ENCODE data around the gene ERCC1. TPM values are rescaled to one million over a fixed set of nuclear protein-coding genes. Genes with fewer than 3 reads are reported as not detected.

The ERCC1 gene
- total RNA-seq, result 48.5 TPM

GRCh38 chr19:45423589-45424190, at the start of gene ERCC1:
ERCC1 (minus strand) TSS chr19:45423917; CDS start chr19:45423374, 543 bp downstream.
- ATAC-seq, result peak; percentile 86

GRCh38 chr19:45473367-45473681, 49.6 kb upstream of the ERCC1 start:
- ATAC-seq, result no peak

- ATAC-seq, result no peak
These were observed 49.0 kb upstream of the ERCC1 start for GRCh38 chr19:45472563-45473366.

- no peak for ATAC-seq
These were observed 48.3 kb upstream of the ERCC1 start for GRCh38 chr19:45471931-45472562.

GRCh38 chr19:45471111-45471930, 47.6 kb upstream of the ERCC1 start:
- ATAC-seq, result no peak

- ATAC-seq, result no peak
These were observed 47.0 kb upstream of the ERCC1 start for GRCh38 chr19:45470762-45471081.

- ATAC-seq, result peak; percentile 53
These were observed 46.4 kb upstream of the ERCC1 start for GRCh38 chr19:45469945-45470761.

GRCh38 chr19:45469132-45469944, 45.6 kb upstream of the ERCC1 start:
- ATAC-seq, result peak; percentile 82

GRCh38 chr19:45468803-45469131, 45.0 kb upstream of the ERCC1 start:
- ATAC-seq, result peak; percentile 10

GRCh38 chr19:45468159-45468651, 44.5 kb upstream of the ERCC1 start:
- no peak for ATAC-seq

GRCh38 chr19:45467456-45468158, 43.9 kb upstream of the ERCC1 start, which contains the start of gene FOSB:
FOSB (plus strand) TSS chr19:45467996; CDS start chr19:45468587, 591 bp downstream.
- ATAC-seq, result peak; percentile 48

GRCh38 chr19:45467115-45467455, 43.4 kb upstream of the ERCC1 start:
- ATAC-seq, result no peak

- ATAC-seq, result no peak
These were observed 41.2 kb upstream of the ERCC1 start for GRCh38 chr19:45464852-45465441.

- no peak for ATAC-seq
These were observed 40.6 kb upstream of the ERCC1 start for GRCh38 chr19:45464274-45464673.

- ATAC-seq, result no peak
These were observed 39.5 kb upstream of the ERCC1 start for GRCh38 chr19:45463241-45463640.

GRCh38 chr19:45462174-45462573, 38.5 kb upstream of the ERCC1 start:
- ATAC-seq, result no peak

- ATAC-seq, result no peak
These were observed 37.2 kb upstream of the ERCC1 start for GRCh38 chr19:45460807-45461347.

- ATAC-seq, result no peak
These were observed 34.1 kb upstream of the ERCC1 start for GRCh38 chr19:45457776-45458175.

- ATAC-seq, result no peak
These were observed 32.7 kb upstream of the ERCC1 start for GRCh38 chr19:45456500-45456815.
